NB4 (cell line): Measurements from ENCODE around the gene RAB11A.

Source experiments
- CTCF ChIP-seq: IDR thresholded peaks from one replicate; pipeline ENCODE4 v1.5.1; 2012; ENCODE audit warnings: low read depth, low read length
- MYC ChIP-seq: IDR thresholded peaks from 2 replicates; pipeline ENCODE4 v1.6.1; 2011; ENCODE audit warnings: low read depth, low read length
- POLR2A ChIP-seq: IDR thresholded peaks from 2 replicates; pipeline ENCODE4 v1.6.1; 2011; ENCODE audit warnings: mild to moderate bottlenecking; ENCODE audit not compliant: insufficient read length; ENCODE audit errors: extremely low read depth

GRCh38 chr15:65822316-65822715 lies 47.0 kb upstream of the RAB11A start:
- TF ChIP-seq CTCF (no peak), POLR2A (no peak), MYC (no peak)
